ENCODE results near the gene CTAGE8. TPM values are rescaled to one million over a fixed set of nuclear protein-coding genes. Genes with fewer than 3 reads are reported as not detected.
A peak's percentile ranks its signal among the peaks of the same experiment; 100 is the strongest.
"Not testable (repeated sequence)": the region's sequence is repeated elsewhere in the genome, so short reads cannot be mapped to it uniquely, and the experiment has no call there.

The CTAGE8 gene
- total and polyA plus RNA-seq, 2 of the 8 experiments (the other 6 are each of a cell fraction or from before 2014, with no cell fraction given), result not detected

GRCh38 chr7:144317537-144317936 is 48.4 kb upstream of the CTAGE8 start:
- no CpG with 5 or more reads among the region's 1 CpG for WGBS, 2 experiments (ENCODE audit: extremely low coverage in 1 of 2, insufficient coverage in 1 of 2, insufficient read length in 1 of 2, insufficient replicate concordance in 2 of 2, low coverage in 1 of 2, low lambda C conversion rate in 2 of 2, missing lambda C conversion rate in 1 of 2)
- H2BK5ac ChIP-seq (ENCODE audit: low read depth, low read length); CTCF ChIA-PET (ENCODE audit: partially characterized antibody): not testable (repeated sequence)

DNA sequence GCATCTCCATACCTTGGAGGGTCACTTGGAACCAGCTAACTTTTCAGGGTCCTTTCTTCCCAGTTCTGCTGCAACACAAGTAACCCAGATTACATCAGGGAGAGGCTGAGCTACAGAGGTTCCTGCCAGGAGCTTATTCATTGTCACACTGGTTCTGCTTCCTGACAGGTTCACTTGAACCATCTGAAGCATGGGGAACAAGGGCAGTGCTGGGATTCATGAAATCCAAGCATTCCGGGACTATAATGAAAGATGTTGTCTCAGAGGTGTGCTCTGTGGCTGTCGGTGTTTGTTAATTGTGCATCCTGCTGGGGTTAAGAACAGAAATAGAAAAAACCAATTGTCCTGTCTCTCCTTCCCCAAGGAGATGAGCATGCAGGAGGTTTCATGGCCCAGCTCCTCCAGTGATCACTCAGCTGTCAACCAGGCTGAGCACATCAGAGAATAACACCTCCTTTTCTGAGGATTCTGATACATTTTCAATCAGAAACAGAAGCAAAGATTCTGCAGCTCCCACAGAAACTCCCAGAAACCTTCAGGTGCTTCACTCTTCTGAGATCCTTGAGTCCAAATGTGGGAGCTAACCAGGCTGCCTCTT is 42.9 kb upstream of the CTAGE8 start, which contains the start of gene OR2A1:
Gene OR2A1, plus strand, starts transcription at position 548 of the 598 bp plus-strand sequence. CDS start 5,706 bp downstream, outside the sequence.
- H3K56ac ChIP-seq (replicated peaks; ENCODE audit: insufficient read length, low read depth, low read length); H3K36me3 ChIP-seq (ENCODE audit: control insufficient read depth in 2 of 4, insufficient read depth in 4 of 4, low read length in 3 of 4); H4K8ac ChIP-seq (ENCODE audit: extremely low read depth, insufficient read depth, low read length); POLR2A ChIA-PET (ENCODE audit: partially characterized antibody); H3K79me2 ChIP-seq (ENCODE audit: control insufficient read depth in 1 of 2, insufficient read depth in 2 of 2, low read length in 2 of 2); H3K23me2 ChIP-seq (ENCODE audit: low read depth, low read length); H3K9ac ChIP-seq (replicated peaks in 1 of 4; ENCODE audit: extremely low read depth in 1 of 4, low read depth in 3 of 4, low read length in 3 of 4); H3K4me1 ChIP-seq (replicated peaks in 1 of 4; ENCODE audit: control insufficient read depth in 3 of 4, insufficient read depth in 4 of 4, low read length in 3 of 4); H2AFZ ChIP-seq (ENCODE audit: low read length); H3K4me3 ChIP-seq (ENCODE audit: extremely low read depth in 1 of 4, insufficient read depth in 2 of 4, low read depth in 3 of 4, low read length in 4 of 4); H3K4me2 ChIP-seq (ENCODE audit: insufficient read depth in 1 of 2, low read depth in 2 of 2, low read length in 2 of 2); H2AK5ac ChIP-seq (ENCODE audit: low read depth, low read length); H2BK15ac ChIP-seq (ENCODE audit: low read length); H2BK5ac ChIP-seq (ENCODE audit: low read depth, low read length); H2BK20ac ChIP-seq (ENCODE audit: low read length); H4K5ac ChIP-seq (ENCODE audit: insufficient read length, low read depth, low read length); H3K18ac ChIP-seq (ENCODE audit: extremely low read depth, low read length); H3K79me1 ChIP-seq (ENCODE audit: low read depth, low read length); H3K27me3 ChIP-seq (replicated peaks in 1 of 4; ENCODE audit: control insufficient read depth in 3 of 4, extremely low read depth in 1 of 4, insufficient read depth in 3 of 4, low read length in 3 of 4); DNase-seq (ENCODE audit: low read depth in 1 of 2, low spot score in 2 of 2); H2BK12ac ChIP-seq (ENCODE audit: low read depth, low read length); H4K91ac ChIP-seq (replicated peaks; ENCODE audit: insufficient read length, low read length); H3K14ac ChIP-seq (ENCODE audit: insufficient read length); H3K27ac ChIP-seq (ENCODE audit: low read depth, low read length); H3K23ac ChIP-seq (ENCODE audit: insufficient read length); H3K4ac ChIP-seq (replicated peaks; ENCODE audit: insufficient read length, low read depth, low read length); H3K9me3 ChIP-seq (ENCODE audit: insufficient read depth in 2 of 2, low read depth in 1 of 2, low read length in 1 of 2); H2BK120ac ChIP-seq (replicated peaks; ENCODE audit: low read depth, low read length); H4K20me1 ChIP-seq (replicated peaks in 1 of 2; ENCODE audit: control insufficient read depth in 1 of 2, insufficient read depth in 2 of 2, low read length in 2 of 2); CTCF ChIA-PET (ENCODE audit: partially characterized antibody): not testable (repeated sequence)
- peak; percentile 78 for FAIRE-seq
- WGBS, 2 experiments (ENCODE audit: extremely low coverage in 1 of 2, insufficient coverage in 1 of 2, insufficient read length in 1 of 2, insufficient replicate concordance in 2 of 2, low coverage in 1 of 2, low lambda C conversion rate in 2 of 2, missing lambda C conversion rate in 1 of 2), result 85% methylated on average over 2 of the region's 2 CpGs; no CpG with 5 or more reads in 1 of the 2 experiments

More at GRCh38 chr7:144317537-144317936, 48.4 kb upstream of the CTAGE8 start:
- FAIRE-seq; H2BK15ac ChIP-seq (ENCODE audit: low read length); H3K27me3 ChIP-seq (replicated peaks in 1 of 4; ENCODE audit: control insufficient read depth in 3 of 4, extremely low read depth in 1 of 4, insufficient read depth in 3 of 4, low read length in 3 of 4); H3K79me1 ChIP-seq (ENCODE audit: low read depth, low read length); POLR2A ChIA-PET (ENCODE audit: partially characterized antibody); H4K20me1 ChIP-seq (replicated peaks in 1 of 2; ENCODE audit: control insufficient read depth in 1 of 2, insufficient read depth in 2 of 2, low read length in 2 of 2); H3K9me3 ChIP-seq (ENCODE audit: insufficient read depth in 2 of 2, low read depth in 1 of 2, low read length in 1 of 2); H3K56ac ChIP-seq (replicated peaks; ENCODE audit: insufficient read length, low read depth, low read length); H3K36me3 ChIP-seq (ENCODE audit: control insufficient read depth in 2 of 4, insufficient read depth in 4 of 4, low read length in 3 of 4); H3K9ac ChIP-seq (replicated peaks in 1 of 4; ENCODE audit: extremely low read depth in 1 of 4, low read depth in 3 of 4, low read length in 3 of 4); H2AFZ ChIP-seq (ENCODE audit: low read length); H4K5ac ChIP-seq (ENCODE audit: insufficient read length, low read depth, low read length); DNase-seq (ENCODE audit: low read depth in 1 of 2, low spot score in 2 of 2); H3K4me1 ChIP-seq (replicated peaks in 1 of 4; ENCODE audit: control insufficient read depth in 3 of 4, insufficient read depth in 4 of 4, low read length in 3 of 4); H3K23me2 ChIP-seq (ENCODE audit: low read depth, low read length); H3K4me3 ChIP-seq (ENCODE audit: extremely low read depth in 1 of 4, insufficient read depth in 2 of 4, low read depth in 3 of 4, low read length in 4 of 4); H2BK120ac ChIP-seq (replicated peaks; ENCODE audit: low read depth, low read length); H4K91ac ChIP-seq (replicated peaks; ENCODE audit: insufficient read length, low read length); H3K79me2 ChIP-seq (ENCODE audit: control insufficient read depth in 1 of 2, insufficient read depth in 2 of 2, low read length in 2 of 2); H3K4me2 ChIP-seq (ENCODE audit: insufficient read depth in 1 of 2, low read depth in 2 of 2, low read length in 2 of 2); H3K27ac ChIP-seq (ENCODE audit: low read depth, low read length); H3K4ac ChIP-seq (replicated peaks; ENCODE audit: insufficient read length, low read depth, low read length); H2BK12ac ChIP-seq (ENCODE audit: low read depth, low read length); H4K8ac ChIP-seq (ENCODE audit: extremely low read depth, insufficient read depth, low read length); H2BK20ac ChIP-seq (ENCODE audit: low read length); H3K18ac ChIP-seq (ENCODE audit: extremely low read depth, low read length); H3K14ac ChIP-seq (ENCODE audit: insufficient read length); H3K23ac ChIP-seq (ENCODE audit: insufficient read length); H2AK5ac ChIP-seq (ENCODE audit: low read depth, low read length): not testable (repeated sequence)
